Left ventricle myocardium superior (tissue), 1 donor: Measurements from ENCODE around the gene NBPF14. TPM values are rescaled to one million over a fixed set of nuclear protein-coding genes. Genes with fewer than 3 reads are reported as not detected.
A peak's percentile ranks its signal among the peaks of the same experiment; 100 is the strongest.
"Not testable (repeated sequence)": the region's sequence is repeated elsewhere in the genome, so short reads cannot be mapped to it uniquely, and the experiment has no call there.

Source experiments
- ATAC-seq: fragments of 200-7000 bp; cut with Tn5 transposase; one replicate; pipeline ENCODE4 v1.9.1; 2020; ENCODE audit warnings: mild to moderate bottlenecking, moderate library complexity
- DNase-seq: peaks from one replicate; pipeline ENCODE4 v3.0.0-alpha.2; 2020
- intact Hi-C: fragments of 100-400 bp; cut with micrococcal nuclease; formaldehyde crosslinking; loops from one replicate; pipeline ENCODE4 v1.11.0; 2022
- long read RNA-seq: library from polyadenylated mRNA; unstranded; transcript quantifications from one replicate; pipeline ENCODE4 v2.0.0, GENCODE V29; 2021
- total RNA-seq: library from RNA; stranded (reverse); fragmentation: NEBNext Ultra II Directional; extraction: Animal tissue kit (Norgen Biotek cat#: 25700); gene quantifications from one replicate; pipeline ENCODE4 v1.2.1, GENCODE V29; 2021
- donor health status: DM: no; HTN: yes; CAD: no; lungs with severe emphysema.

The NBPF14 gene
- 4.2 TPM for total RNA-seq
- long read RNA-seq, partial matches to known transcripts = 3 of 3 reads
- long read RNA-seq, other reads (novel, unspliced or antisense) = 0 of 3 reads

- DNase-seq, intact Hi-C loops, ATAC-seq: not testable (repeated sequence)
Measured at GRCh38 chr1:148595911-148596310, at the start of gene NBPF14. NBPF14 (minus strand) TSS chr1:148596011; CDS start chr1:148595717, 294 bp downstream.

- peak; percentile 43 for DNase-seq
- ATAC-seq, intact Hi-C loops: not testable (repeated sequence)
Measured at GRCh38 chr1:148625451-148625850, 29.6 kb upstream of the NBPF14 start.

GRCh38 chr1:148618216-148618615 is 22.4 kb upstream of the NBPF14 start:
- intact Hi-C loops, ATAC-seq, DNase-seq: not testable (repeated sequence)

GRCh38 chr1:148605266-148605665 is 9.5 kb upstream of the NBPF14 start:
- ATAC-seq, intact Hi-C loops, DNase-seq: not testable (repeated sequence)

- DNase-seq, ATAC-seq, intact Hi-C loops: not testable (repeated sequence)
Measured at GRCh38 chr1:148595360-148595759, 451 bp downstream of the NBPF14 start.

GRCh38 chr1:148591098-148591497 is 4.7 kb downstream of the NBPF14 start:
- DNase-seq, ATAC-seq, intact Hi-C loops: not testable (repeated sequence)

GRCh38 chr1:148532158-148532557 is 63.7 kb downstream of the NBPF14 start:
- DNase-seq, intact Hi-C loops, ATAC-seq: not testable (repeated sequence)

GRCh38 chr1:148529101-148529567 is 66.7 kb downstream of the NBPF14 start:
- peak; percentile 33 for DNase-seq
- ATAC-seq, intact Hi-C loops: not testable (repeated sequence)

GRCh38 chr1:148528591-148528990 is 67.2 kb downstream of the NBPF14 start:
- intact Hi-C loops, DNase-seq, ATAC-seq: not testable (repeated sequence)

GRCh38 chr1:148526587-148526986 is 69.2 kb downstream of the NBPF14 start:
- intact Hi-C loops, DNase-seq, ATAC-seq: not testable (repeated sequence)

- DNase-seq, intact Hi-C loops: not testable (repeated sequence)
- peak; percentile 8 for ATAC-seq
Measured at GRCh38 chr1:148523205-148524144, 72.3 kb downstream of the NBPF14 start.

GRCh38 chr1:148522561-148523204 is 73.1 kb downstream of the NBPF14 start:
- intact Hi-C loops = not testable (repeated sequence)
- peak; percentile 94 for ATAC-seq
- DNase-seq = peak; percentile 74

GRCh38 chr1:148522072-148522471 is 73.7 kb downstream of the NBPF14 start:
- ATAC-seq = peak; percentile 89
- intact Hi-C loops = not testable (repeated sequence)
- peak; percentile 86 for DNase-seq

- intact Hi-C loops, ATAC-seq, DNase-seq: not testable (repeated sequence)
Measured at GRCh38 chr1:148514310-148514709, 81.5 kb downstream of the NBPF14 start.

GRCh38 chr1:148512571-148513184 is 83.1 kb downstream of the NBPF14 start:
- intact Hi-C loops, DNase-seq, ATAC-seq: not testable (repeated sequence)

GRCh38 chr1:148493933-148494332 is 101.9 kb downstream of the NBPF14 start:
- intact Hi-C loops, DNase-seq, ATAC-seq: not testable (repeated sequence)

- intact Hi-C loops, ATAC-seq: not testable (repeated sequence)
- peak; percentile 14 for DNase-seq
Measured at GRCh38 chr1:148483029-148483428, 112.8 kb downstream of the NBPF14 start, which contains the start of gene PPIAL4G. PPIAL4G (minus strand) TSS chr1:148483302; CDS start chr1:148483252, 50 bp downstream.
